Activated CD8-positive, alpha-beta memory T cell treated with anti-CD3 and anti-CD28 coated beads for 1 hour (primary cell): Measurements from ENCODE around the gene USP25.

ENCODE experiments used
- DNase-seq, 2 donors: peaks; one replicate each; pipeline ENCODE4 v3.0.0-alpha.2; 2020; ENCODE audit warnings: low read depth in 1 of 2; ENCODE audit errors: extremely low read depth in 1 of 2

The USP25 gene

GRCh38 chr21:15729674-15730483, at the start of gene USP25:
TSS of gene USP25 (plus strand) at chr21:15729982. CDS start at chr21:15730394, 412 bp downstream.
- DNase-seq = peak; percentile 61 to 87

GRCh38 chr21:15682186-15682895, 47.4 kb upstream of the USP25 start:
- no peak for DNase-seq

GRCh38 chr21:15682977-15683376, 46.8 kb upstream of the USP25 start:
- no peak for DNase-seq

- DNase-seq = no peak
These were observed 43.3 kb upstream of the USP25 start for GRCh38 chr21:15686506-15686905.

- no peak for DNase-seq
These were observed 42.6 kb upstream of the USP25 start for GRCh38 chr21:15687208-15687607.

- DNase-seq = no peak
These were observed 41.8 kb upstream of the USP25 start for GRCh38 chr21:15688016-15688415.

GRCh38 chr21:15688809-15689208, 41.0 kb upstream of the USP25 start:
- no peak for DNase-seq

- no peak for DNase-seq
These were observed 37.1 kb upstream of the USP25 start for GRCh38 chr21:15692711-15693110.

- no peak for DNase-seq
These were observed 34.5 kb upstream of the USP25 start for GRCh38 chr21:15695241-15695640.

- DNase-seq = no peak
These were observed 28.0 kb upstream of the USP25 start for GRCh38 chr21:15701830-15702229.

GRCh38 chr21:15703932-15704331, 25.9 kb upstream of the USP25 start:
- DNase-seq = no peak

- no peak for DNase-seq
These were observed 23.1 kb upstream of the USP25 start for GRCh38 chr21:15706696-15707095.

- DNase-seq = no peak
These were observed 16.4 kb upstream of the USP25 start for GRCh38 chr21:15713412-15713811.

- DNase-seq = no peak
These were observed 11.1 kb upstream of the USP25 start for GRCh38 chr21:15718711-15719110.

- DNase-seq = no peak
These were observed 9.8 kb upstream of the USP25 start for GRCh38 chr21:15719976-15720375.

- no peak for DNase-seq
These were observed 7.0 kb upstream of the USP25 start for GRCh38 chr21:15722591-15723324.

- DNase-seq = no peak
These were observed 3.8 kb upstream of the USP25 start for GRCh38 chr21:15725949-15726348.

GRCh38 chr21:15728046-15728445, 1.7 kb upstream of the USP25 start:
- DNase-seq = no peak

GRCh38 chr21:15729346-15729673, 472 bp upstream of the USP25 start:
- no peak for DNase-seq

- DNase-seq = no peak
These were observed 881 bp downstream of the USP25 start for GRCh38 chr21:15730484-15731242.

- no peak for DNase-seq
These were observed 1.4 kb downstream of the USP25 start for GRCh38 chr21:15731243-15731613.
